Erythroblast (primary cell): ENCODE measurements around the gene GPRIN3.

Experiments used
- GATA1 ChIP-seq: IDR thresholded peaks from 2 replicates; pipeline ENCODE4 v1.6.1; 2011; ENCODE audit warnings: low read depth, mild to moderate bottlenecking, control low read depth, low read length, moderate library complexity
- POLR2A ChIP-seq: IDR thresholded peaks from 2 replicates; pipeline ENCODE4 v1.6.1; 2011; ENCODE audit warnings: mild to moderate bottlenecking, low read length

GRCh38 chr4:89331686-89332544 is 24.3 kb upstream of the GPRIN3 start:
- TF ChIP-seq POLR2A (no peak), GATA1 (no peak)
